Measurements from ENCODE around the gene CDH23. TPM values are rescaled to one million over a fixed set of nuclear protein-coding genes. Genes with fewer than 3 reads are reported as not detected.
A peak's percentile ranks its signal among the peaks of the same experiment; 100 is the strongest.

Gene CDH23
- total RNA-seq, 1 donor from 2014 or later = 4.5 TPM

GRCh38 chr10:71433768-71434744 lies 37.3 kb downstream of the CDH23 start:
- intact Hi-C loops (cut with micrococcal nuclease) = no loop called here
- H3K36me3 ChIP-seq = no peaks in the 10 kb centered on the region
- H3K27ac ChIP-seq (replicated peaks) = peak overlapping the region; percentile 87
- H3K27me3 ChIP-seq (ENCODE audit: low read depth) = no peaks in the 10 kb centered on the region
- no peak overlapping the region for H3K4me3 ChIP-seq
- DNase-seq = no peak
- no peaks in the 10 kb centered on the region for H3K9me3 ChIP-seq (replicated peaks)
- peaks cover 43% of the 10 kb centered on the region for H3K4me1 ChIP-seq
- no peak for TF ChIP-seq CTCF (IDR thresholded peaks at IDR 0.05; ENCODE audit: borderline replicate concordance)

GRCh38 chr10:71434760-71435394 lies 38.2 kb downstream of the CDH23 start:
- no peaks in the 10 kb centered on the region for H3K36me3 ChIP-seq
- intact Hi-C loops (cut with micrococcal nuclease) = no loop called here
- H3K4me1 ChIP-seq = peaks cover 48% of the 10 kb centered on the region
- no peak for DNase-seq
- peak overlapping the region; percentile 87 for H3K27ac ChIP-seq (replicated peaks)
- no peaks in the 10 kb centered on the region for H3K9me3 ChIP-seq (replicated peaks)
- no peak overlapping the region for H3K4me3 ChIP-seq
- H3K27me3 ChIP-seq (ENCODE audit: low read depth) = no peaks in the 10 kb centered on the region
- no peak for TF ChIP-seq CTCF (IDR thresholded peaks at IDR 0.05; ENCODE audit: borderline replicate concordance)

- Histone ChIP-seq H3K27ac (replicated peaks) (peak overlapping the region; percentile 87), H3K36me3 (no peaks in the 10 kb centered on the region), H3K27me3 (ENCODE audit: low read depth) (no peaks in the 10 kb centered on the region), H3K9me3 (replicated peaks) (no peaks in the 10 kb centered on the region), H3K4me1 (peaks cover 57% of the 10 kb centered on the region), H3K4me3 (no peak overlapping the region)
- peak; percentile 47 for DNase-seq
- intact Hi-C loops (cut with micrococcal nuclease) = no loop called here
- TF ChIP-seq CTCF (IDR thresholded peaks at IDR 0.05; ENCODE audit: borderline replicate concordance) = no peak
These were observed 39.0 kb downstream of the CDH23 start for GRCh38 chr10:71435571-71436267.

GRCh38 chr10:71436268-71437125 lies 39.8 kb downstream of the CDH23 start:
- intact Hi-C loops (cut with micrococcal nuclease) = no loop called here
- Histone ChIP-seq H3K4me3 (no peak overlapping the region), H3K27ac (replicated peaks) (peak overlapping the region; percentile 87), H3K4me1 (peaks cover 56% of the 10 kb centered on the region), H3K27me3 (ENCODE audit: low read depth) (no peaks in the 10 kb centered on the region), H3K9me3 (replicated peaks) (no peaks in the 10 kb centered on the region), H3K36me3 (no peaks in the 10 kb centered on the region)
- no peak for TF ChIP-seq CTCF (IDR thresholded peaks at IDR 0.05; ENCODE audit: borderline replicate concordance)
- no peak for DNase-seq
